Lung microvascular endothelial cell (primary cell): Measurements from ENCODE around the gene GYPC. TPM values are rescaled to one million over a fixed set of nuclear protein-coding genes. Genes with fewer than 3 reads are reported as not detected.
"Not testable (repeated sequence)": the region's sequence is repeated elsewhere in the genome, so short reads cannot be mapped to it uniquely, and the experiment has no call there.

Experiments
- DNase-seq, 2 donors: peaks; one replicate each; pipeline versions ENCODE4 v3.0.0 to v3.0.0-alpha.2; 2010; ENCODE audit warnings: low read depth in 2 of 2
- total RNA-seq: library from RNA; depleted of rRNA; stranded (reverse); fragments of >200 nt; gene quantifications from 2 replicates; pipeline ENCODE4 v1.2.1, GENCODE V29; 2014

GYPC gene
- 393 and 773 TPM in 2 replicates for total RNA-seq

- DNase-seq: peak in 1 of 2 donors; percentile 88
Observed at GRCh38 chr2:126655500-126656430, at the start of gene GYPC. Gene GYPC, plus strand, starts transcription at chr2:126656158. Its CDS starts 106 bp downstream, at chr2:126656264.

DNA sequence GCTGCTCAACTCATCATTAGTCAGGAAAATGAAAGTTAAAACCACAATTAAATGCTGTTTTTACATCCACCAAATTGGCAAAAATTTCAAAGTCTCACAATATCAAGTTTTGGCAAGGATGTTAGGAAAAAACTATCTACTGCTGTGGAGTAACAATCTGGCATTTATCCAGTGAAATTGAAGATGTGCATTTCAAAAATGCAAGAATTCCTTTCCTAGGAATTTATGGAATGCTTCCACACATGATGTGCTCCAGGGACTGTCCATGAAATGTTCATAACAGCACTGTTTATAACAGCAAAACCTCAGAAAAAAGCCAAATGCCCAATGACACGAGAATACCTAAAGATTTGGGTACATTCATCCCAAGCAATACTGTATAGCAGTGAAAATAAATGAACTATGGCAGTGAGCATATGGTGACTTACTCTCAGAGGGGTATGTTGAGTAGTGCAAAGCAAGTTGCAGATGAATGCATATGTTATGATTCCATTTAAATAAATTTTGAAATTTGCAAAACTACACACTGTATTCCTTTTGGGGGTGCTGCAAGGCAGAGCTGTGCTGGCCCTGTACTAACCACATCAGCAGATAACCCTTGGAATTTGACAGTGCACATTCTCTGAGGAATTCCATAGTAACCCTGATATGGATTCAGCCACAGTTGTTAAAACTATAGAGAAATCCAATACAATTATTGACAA is 41.3 kb upstream of the GYPC start:
- peak in 1 of 2 donors; percentile 64 for DNase-seq

DNA sequence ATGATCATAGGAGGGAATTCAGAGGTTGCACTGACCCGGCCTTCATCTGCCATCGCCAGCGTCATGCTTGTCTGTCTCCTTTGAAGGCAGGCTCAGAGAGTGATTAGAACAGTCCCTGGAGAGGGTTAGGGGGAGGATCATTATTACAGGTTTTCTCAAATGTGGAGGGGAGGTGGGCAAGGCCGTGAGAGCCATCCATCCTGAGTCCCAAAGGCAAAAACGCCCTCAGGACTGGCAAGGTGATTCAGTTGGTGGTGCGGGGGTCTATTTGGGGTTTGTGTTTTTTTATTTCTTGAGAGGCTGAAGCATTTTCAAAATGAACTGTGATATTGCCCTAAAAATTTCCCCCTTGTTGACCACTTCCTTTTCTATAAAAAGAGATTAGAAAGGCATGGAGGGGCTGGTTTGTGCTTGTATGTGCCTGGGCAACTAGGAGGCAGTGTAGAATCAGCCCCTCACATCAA is 39.3 kb upstream of the GYPC start:
- DNase-seq: no peak

GRCh38 chr2:126620302-126620701 is 35.7 kb upstream of the GYPC start:
- DNase-seq: no peak

GRCh38 chr2:126623000-126623399 is 33.0 kb upstream of the GYPC start:
- DNase-seq: no peak

GRCh38 chr2:126627643-126628042 is 28.3 kb upstream of the GYPC start:
- no peak for DNase-seq

- DNase-seq: peak; percentile 11 to 50
Observed at GRCh38 chr2:126634273-126634861, 21.6 kb upstream of the GYPC start.

DNA sequence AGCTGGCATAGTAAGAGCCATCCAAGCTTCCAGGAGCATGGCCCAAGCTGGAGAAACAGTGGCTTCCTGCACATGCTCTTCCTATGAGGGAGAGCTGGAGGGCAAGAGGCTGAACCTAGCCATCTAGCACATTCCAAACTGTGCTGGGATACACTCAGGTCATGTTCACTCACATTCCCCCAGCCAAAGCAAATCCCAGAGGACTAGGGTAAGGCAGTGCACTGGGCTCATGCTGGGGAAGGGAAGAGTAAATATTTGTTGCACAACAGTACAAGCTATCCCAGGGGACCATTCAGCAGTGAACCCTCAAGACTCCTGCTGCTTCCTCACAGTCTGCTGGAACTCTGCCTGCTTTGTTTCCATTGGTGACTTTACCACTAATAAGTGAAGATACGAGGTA is 20.7 kb upstream of the GYPC start:
- DNase-seq: no peak

DNA sequence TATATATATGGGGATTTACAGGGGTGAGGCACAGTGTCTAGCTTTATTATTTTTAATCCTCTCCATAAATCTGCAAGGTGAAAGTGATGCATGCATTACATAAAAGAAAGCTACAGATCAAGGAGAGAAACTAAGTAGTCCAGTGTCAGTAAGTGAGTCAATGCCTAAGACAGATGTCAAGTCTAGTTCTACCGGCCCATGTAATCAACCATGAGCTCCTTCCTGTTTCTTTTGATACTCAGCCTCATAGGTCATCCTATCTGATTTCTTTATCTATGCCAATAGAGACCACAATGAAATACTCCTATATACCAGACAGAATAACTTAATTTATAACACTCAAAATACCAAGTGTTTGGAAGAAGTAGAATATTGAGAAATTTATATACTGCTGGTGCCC is 20.2 kb upstream of the GYPC start:
- DNase-seq: no peak

GRCh38 chr2:126637386-126637785 is 18.6 kb upstream of the GYPC start:
- DNase-seq: no peak

- no peak for DNase-seq
Observed at GRCh38 chr2:126638746-126639145, 17.2 kb upstream of the GYPC start.

DNA sequence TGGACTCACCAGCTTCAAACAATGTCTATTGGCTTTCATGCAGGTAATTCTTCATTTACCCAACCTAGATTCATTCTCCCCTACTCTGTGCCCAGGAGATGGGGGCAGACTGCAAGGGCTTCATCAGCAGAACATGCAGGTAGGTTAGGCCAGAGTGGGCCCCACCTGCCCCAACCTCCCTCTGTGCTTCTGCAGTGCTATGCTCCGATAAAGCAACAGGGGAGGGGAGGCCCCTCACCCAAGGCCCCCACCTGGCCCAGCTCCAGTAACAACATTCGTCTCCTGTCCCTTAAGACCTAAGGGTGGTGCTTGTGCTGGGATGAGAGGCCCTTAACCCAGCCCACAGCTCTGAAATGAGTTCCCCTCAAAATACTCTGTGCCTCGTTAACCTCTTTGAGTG is 16.7 kb upstream of the GYPC start:
- DNase-seq: no peak

DNA sequence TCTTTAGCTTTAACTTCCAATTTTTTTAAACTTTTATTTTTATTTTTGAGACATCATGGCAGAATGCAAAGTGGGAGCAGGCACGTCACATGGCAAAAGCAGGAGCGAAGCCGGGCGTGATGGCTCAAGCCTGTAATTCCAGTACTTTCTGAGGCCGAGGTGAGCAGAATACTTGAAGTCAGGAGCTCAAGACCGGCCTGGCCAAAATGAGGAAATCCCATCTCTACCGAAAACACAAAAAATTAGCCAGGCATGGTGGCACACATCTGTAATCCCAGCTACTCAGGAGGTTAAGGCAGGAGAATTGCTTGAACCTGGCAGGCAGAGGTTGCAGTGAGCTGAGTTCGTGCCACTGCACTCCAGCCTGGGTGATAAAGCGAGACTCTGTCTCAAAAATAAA is 14.7 kb upstream of the GYPC start:
- DNase-seq: not testable (repeated sequence)

- no peak for DNase-seq
Observed at GRCh38 chr2:126642031-126642430, 13.9 kb upstream of the GYPC start.

DNA sequence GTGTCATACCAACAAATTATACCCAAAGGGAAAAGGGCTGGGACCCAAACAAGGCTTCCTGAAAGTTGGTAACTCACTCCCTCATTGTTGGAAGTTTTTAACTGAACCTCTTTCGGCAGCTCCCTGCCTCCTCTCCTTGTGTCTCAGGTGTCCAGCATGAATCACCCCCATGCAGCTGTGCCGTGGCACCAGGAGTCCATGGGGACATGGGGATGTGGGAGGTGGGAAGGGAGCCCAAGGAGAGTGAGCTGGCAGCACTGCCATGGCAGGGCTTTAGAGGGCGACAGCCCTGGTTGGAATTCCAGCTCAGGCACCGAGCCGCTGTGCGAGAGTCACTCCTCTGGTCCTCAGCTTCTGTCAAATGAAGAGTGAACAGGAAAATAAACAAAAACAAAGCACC is 12.5 kb upstream of the GYPC start:
- no peak for DNase-seq

GRCh38 chr2:126643972-126644371 is 12.0 kb upstream of the GYPC start:
- no peak for DNase-seq

DNA sequence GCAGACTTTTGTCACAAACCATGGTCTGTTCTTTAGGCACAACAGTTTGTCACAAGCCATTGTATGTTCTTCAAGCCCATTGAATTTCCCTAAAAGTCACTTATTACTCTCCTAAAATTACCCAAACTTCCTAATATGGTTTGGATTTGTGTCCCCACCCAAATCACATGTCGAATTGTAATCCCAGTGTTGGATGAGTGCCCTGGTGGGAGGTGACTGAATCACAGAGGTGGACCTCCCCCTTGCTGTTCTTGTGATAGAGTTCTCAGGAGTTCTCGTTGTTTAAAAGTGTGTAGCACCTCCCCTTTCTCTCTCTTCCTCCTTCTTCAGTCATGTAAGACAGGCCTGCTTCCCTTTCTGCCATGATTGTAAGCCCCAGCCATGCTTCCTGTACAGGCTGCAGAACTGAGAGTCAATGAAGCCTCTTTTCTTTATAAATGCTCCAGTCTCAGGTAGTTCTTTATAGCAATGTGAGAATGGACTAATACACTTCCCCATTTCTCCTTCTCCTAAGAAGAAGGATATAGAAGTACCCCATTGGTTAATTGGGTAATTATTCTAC is 11.2 kb upstream of the GYPC start:
- DNase-seq: no peak

GRCh38 chr2:126645211-126645618 is 10.7 kb upstream of the GYPC start:
- DNase-seq: no peak

- DNase-seq: no peak
Observed at GRCh38 chr2:126646026-126646425, 9.9 kb upstream of the GYPC start.

- DNase-seq: not testable (repeated sequence)
Observed at GRCh38 chr2:126647714-126648344, 8.1 kb upstream of the GYPC start.

DNA sequence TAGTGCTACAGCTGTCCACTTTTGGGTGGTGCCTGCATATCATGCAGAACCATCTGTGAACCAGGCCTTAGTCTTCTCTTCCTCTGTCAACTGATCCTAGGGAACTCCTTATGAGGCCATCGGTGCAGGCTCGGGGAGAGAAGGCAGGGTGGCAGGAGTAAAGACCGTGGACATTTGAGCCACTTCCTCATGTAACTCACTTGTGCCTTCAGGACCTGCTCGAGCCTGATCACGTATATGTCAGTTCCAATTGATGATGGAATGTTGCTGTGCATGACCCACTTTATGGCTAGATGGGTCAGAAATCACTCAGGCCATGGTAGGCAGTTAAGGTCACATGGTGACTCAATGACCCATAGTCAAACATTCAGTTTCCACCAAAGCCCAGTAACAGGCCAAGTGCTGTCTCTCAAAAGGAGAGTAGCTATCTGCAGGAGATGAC is 7.6 kb upstream of the GYPC start:
- not testable (repeated sequence) for DNase-seq
